GM12873 (cell line): ENCODE measurements around the gene DMWD.

Source experiments
- TF ChIP-seq, protein P1 (sequence below): IDR thresholded peaks from 2 replicates; pipeline ENCODE4 v1.5.1; 2012; ENCODE audit warnings: low read depth, mild to moderate bottlenecking, moderate library complexity, low read length, control low read depth; ENCODE audit not compliant: insufficient read depth; ENCODE audit errors: missing control alignments

The DMWD gene

DNA sequence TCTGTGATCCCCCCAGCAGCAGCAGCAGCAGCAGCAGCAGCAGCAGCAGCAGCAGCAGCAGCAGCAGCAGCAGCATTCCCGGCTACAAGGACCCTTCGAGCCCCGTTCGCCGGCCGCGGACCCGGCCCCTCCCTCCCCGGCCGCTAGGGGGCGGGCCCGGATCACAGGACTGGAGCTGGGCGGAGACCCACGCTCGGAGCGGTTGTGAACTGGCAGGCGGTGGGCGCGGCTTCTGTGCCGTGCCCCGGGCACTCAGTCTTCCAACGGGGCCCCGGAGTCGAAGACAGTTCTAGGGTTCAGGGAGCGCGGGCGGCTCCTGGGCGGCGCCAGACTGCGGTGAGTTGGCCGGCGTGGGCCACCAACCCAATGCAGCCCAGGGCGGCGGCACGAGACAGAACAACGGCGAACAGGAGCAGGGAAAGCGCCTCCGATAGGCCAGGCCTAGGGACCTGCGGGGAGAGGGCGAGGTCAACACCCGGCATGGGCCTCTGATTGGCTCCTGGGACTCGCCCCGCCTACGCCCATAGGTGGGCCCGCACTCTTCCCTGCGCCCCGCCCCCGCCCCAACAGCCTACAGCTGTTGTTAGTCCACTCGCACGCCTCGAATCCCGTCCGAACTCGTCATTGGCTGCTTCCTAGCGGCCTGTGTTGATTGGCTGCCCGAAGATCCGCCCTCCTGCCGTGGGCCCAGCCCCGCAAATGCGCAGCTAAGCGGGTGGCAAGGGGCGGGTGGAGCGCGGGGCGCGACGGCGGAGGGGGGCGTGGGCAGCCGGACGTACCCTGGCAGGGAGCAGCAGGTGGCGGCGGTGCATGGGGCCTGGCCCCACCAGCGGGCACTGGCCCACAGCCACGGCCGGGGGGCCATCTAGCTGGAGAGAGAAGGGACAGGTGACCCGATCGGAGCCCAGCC, 22.2 kb downstream of the DMWD start:
- TF ChIP-seq, protein P1, sequence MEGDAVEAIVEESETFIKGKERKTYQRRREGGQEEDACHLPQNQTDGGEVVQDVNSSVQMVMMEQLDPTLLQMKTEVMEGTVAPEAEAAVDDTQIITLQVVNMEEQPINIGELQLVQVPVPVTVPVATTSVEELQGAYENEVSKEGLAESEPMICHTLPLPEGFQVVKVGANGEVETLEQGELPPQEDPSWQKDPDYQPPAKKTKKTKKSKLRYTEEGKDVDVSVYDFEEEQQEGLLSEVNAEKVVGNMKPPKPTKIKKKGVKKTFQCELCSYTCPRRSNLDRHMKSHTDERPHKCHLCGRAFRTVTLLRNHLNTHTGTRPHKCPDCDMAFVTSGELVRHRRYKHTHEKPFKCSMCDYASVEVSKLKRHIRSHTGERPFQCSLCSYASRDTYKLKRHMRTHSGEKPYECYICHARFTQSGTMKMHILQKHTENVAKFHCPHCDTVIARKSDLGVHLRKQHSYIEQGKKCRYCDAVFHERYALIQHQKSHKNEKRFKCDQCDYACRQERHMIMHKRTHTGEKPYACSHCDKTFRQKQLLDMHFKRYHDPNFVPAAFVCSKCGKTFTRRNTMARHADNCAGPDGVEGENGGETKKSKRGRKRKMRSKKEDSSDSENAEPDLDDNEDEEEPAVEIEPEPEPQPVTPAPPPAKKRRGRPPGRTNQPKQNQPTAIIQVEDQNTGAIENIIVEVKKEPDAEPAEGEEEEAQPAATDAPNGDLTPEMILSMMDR: peak; percentile 78

DNA sequence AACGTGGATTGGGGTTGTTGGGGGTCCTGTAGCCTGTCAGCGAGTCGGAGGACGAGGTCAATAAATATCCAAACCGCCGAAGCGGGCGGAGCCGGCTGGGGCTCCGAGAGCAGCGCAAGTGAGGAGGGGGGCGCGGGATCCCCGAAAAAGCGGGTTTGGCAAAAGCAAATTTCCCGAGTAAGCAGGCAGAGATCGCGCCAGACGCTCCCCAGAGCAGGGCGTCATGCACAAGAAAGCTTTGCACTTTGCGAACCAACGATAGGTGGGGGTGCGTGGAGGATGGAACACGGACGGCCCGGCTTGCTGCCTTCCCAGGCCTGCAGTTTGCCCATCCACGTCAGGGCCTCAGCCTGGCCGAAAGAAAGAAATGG, 22.8 kb downstream of the DMWD start:
- TF ChIP-seq, protein P1: no peak

DNA sequence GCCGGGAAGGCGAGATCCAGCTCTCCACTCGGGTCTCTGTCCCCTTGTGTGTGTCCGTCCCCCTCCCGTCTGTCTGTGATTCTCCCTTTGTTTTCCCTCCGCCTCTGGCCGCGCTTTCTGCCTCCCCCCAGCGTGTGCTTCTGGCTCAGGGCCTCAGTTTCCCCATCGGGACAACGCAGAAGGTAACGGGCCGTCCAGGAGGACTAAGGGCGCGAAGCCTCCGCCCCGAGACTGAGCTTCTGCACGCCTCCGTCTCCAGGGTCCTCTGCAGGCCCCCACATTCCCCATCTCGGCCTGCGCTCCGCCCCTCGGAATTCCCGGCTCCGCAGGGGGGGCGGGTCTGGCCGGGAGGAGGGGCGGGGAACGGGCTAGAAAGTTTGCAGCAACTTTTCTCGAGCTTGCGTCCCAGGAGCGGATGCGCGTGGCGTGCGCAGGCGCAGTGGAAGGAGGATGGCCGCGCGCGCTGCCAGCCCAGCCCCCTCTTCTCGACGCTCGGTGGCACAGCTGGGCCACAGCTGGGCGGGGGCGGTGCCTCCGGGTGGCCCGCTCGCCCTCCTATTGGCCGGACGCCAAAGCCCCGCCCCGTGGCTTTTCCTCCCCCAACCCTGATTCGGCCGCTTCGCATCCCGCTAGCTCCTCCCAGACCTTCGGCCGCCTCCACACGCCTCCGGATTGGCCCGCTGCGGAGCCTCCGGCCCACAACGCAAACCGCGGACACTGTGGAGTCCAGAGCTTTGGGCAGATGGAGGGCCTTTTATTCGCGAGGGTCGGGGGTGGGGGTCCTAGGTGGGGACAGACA, 23.5 kb downstream of the DMWD start, which contains the start of gene SIX5:
Gene SIX5, minus strand, starts transcription at position 269 of the 799 bp plus-strand sequence. CDS start 408 bp downstream, outside the sequence.
- TF ChIP-seq, protein P1: no peak

DNA sequence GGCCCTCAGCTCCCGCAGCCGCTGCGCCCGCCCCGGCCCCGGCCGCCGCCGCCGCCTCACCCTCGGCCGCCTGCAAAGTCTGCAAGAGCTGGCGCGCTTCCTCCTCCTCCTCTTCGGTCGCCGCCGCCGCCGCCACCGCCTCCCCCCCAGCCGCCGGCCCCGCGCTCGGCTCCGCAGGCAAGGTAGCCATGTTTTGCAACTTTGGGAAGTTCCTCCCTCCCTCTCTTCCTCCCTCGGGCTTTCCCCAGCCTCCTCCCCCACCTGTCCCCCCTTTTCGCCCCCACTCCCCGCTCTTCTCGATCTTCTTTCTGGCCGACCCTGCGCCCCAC, 24.0 kb downstream of the DMWD start:
- TF ChIP-seq, protein P1: no peak

DNA sequence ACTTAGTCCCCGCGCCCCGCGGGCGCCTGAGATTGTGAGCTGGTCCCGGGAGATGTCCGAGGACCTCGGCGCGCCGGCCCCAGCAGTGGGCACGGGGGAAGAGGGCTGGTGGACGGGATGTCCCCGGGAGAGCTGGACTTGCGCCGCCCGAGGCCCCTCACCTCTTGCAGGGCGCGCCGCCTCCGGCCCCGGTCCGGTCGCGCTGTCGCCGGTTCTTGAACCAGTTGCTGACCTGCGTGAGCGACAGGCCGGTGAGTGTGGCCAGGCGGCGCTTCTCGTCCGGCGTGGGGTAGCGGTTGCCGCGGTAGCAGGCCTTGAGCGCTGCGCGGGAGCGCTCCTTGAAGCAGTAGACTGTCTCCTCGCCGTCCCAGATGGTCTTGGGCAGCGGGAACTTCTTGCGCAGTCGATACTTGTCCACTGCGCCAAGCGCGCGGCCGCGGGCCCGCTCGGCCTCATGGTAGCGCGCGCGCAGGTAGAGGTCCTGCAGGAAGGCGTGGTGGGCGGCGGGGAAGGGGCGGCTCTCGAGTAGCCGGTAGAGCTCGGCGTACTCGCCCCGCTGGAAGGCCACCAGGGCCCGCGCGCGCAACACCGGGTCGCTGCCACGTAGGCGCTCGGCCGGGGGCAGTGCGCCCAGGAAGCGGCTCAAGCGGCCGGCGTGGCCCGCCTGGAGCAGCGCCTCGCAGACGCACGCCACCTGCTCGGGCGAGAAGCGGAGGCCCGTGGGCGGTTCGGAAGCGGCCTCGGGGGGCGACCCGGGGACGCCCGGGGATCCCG, 24.6 kb downstream of the DMWD start:
- TF ChIP-seq, protein P1: no peak

DNA sequence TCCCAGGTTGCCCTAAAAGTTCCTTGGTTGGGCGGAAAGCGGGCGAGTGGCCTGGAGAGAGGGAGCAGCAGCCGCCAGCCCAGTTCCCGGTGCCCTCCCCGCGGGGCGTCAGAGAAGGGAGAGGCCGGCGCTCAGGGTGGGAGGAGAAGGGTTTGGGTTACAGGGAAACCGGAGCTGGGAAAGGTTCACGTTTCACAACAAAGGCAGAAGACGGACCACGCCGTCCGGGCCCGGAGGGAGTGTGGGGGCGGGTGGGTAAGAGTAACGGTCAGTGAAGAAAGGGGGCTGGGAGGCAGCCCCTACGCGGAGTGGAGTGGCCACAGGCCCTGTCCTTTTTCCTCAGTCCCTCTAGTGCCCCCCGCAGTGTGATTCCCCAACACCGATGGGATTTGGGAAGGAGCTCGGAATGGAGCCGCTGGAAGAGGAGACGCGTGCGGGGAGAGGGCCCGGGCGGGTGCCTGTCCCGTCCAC, 25.2 kb downstream of the DMWD start:
- TF ChIP-seq, protein P1: no peak
